CD4-positive, alpha-beta T cell (primary cell): ENCODE measurements around the gene REPS2. TPM values are rescaled to one million over a fixed set of nuclear protein-coding genes. Genes with fewer than 3 reads are reported as not detected.

ENCODE experiments used
- ATAC-seq: fragments of 200-7000 bp; cut with Tn5 transposase; one replicate; pipeline ENCODE4 v1.10.0; 2022; ENCODE audit warnings: mild to moderate bottlenecking; ENCODE audit not compliant: poor library complexity
- CTCF ChIA-PET: fragments of 350-600 bp; sonication (Branson Sonifier 250); formaldehyde crosslinking; loops from one replicate; lab custom pipeline; 2021; ENCODE audit warnings: antibody characterized with exemption, inconsistent platforms; lab: Charles Lee
- POLR2A ChIA-PET: fragments of 350-600 bp; sonication (Branson Sonifier 250); formaldehyde crosslinking; loops from one replicate; lab custom pipeline; 2021; ENCODE audit warnings: antibody characterized with exemption, inconsistent platforms; lab: Charles Lee
- DNase-seq, 14 experiments: peaks; one replicate each; pipeline ENCODE4 v3.0.0-alpha.2; 2013 to 2020; ENCODE audit warnings: mixed read lengths in 2 of 14
- H3K27ac ChIP-seq, 2 donors: one replicate each; pipeline versions ENCODE4 v1.5.1 to v1.7.0; 2013; ENCODE audit warnings: low read length in 2 of 2, low read depth in 1 of 2, mild to moderate bottlenecking in 1 of 2
- H3K27me3 ChIP-seq, 2 experiments: 1 replicate in 1 of 2; 2 replicates in 1 of 2; pipeline versions ENCODE4 v1.6.1 to v1.7.0; 2013; ENCODE audit warnings: low read length in 2 of 2, control low read depth in 1 of 2, mild to moderate bottlenecking in 1 of 2, moderate library complexity in 1 of 2; ENCODE audit not compliant: insufficient read depth in 2 of 2, control insufficient read depth in 1 of 2
- H3K36me3 ChIP-seq: one replicate; pipeline ENCODE4 v1.6.1; 2013; ENCODE audit warnings: low read length, control low read depth; ENCODE audit not compliant: insufficient read depth
- H3K4me1 ChIP-seq: one replicate; pipeline ENCODE4 v1.6.1; 2013; ENCODE audit warnings: low read length, control low read depth; ENCODE audit not compliant: insufficient read depth
- H3K4me3 ChIP-seq: one replicate; pipeline ENCODE4 v1.5.1; 2013; ENCODE audit warnings: mild to moderate bottlenecking, low read length, moderate library complexity
- H3K9me3 ChIP-seq, 2 experiments: 1 replicate in 1 of 2; 2 replicates in 1 of 2; pipeline versions ENCODE4 v1.6.1 to v1.7.0; 2013; ENCODE audit warnings: low read length in 2 of 2, mild to moderate bottlenecking in 2 of 2, control low read depth in 1 of 2, moderate library complexity in 1 of 2; ENCODE audit not compliant: control insufficient read depth in 1 of 2, insufficient read depth in 1 of 2
- H3K27ac Mint-ChIP-seq: one replicate; pipeline ENCODE4 v1.8.0; 2020; ENCODE audit warnings: mixed read lengths
- H3K27me3 Mint-ChIP-seq: one replicate; pipeline ENCODE4 v1.8.0; 2021; ENCODE audit warnings: mixed read lengths
- H3K36me3 Mint-ChIP-seq: one replicate; pipeline ENCODE4 v1.8.0; 2021; ENCODE audit warnings: low read depth, mixed read lengths
- H3K4me1 Mint-ChIP-seq: one replicate; pipeline ENCODE4 v1.8.0; 2021; ENCODE audit warnings: low read depth, mixed read lengths
- H3K4me3 Mint-ChIP-seq: one replicate; pipeline ENCODE4 v1.8.0; 2020; ENCODE audit warnings: mild to moderate bottlenecking, mixed read lengths
- H3K9me3 Mint-ChIP-seq: one replicate; pipeline ENCODE4 v1.8.0; 2020; ENCODE audit warnings: mixed read lengths
- CTCF ChIP-seq: fragments of 200-600 bp; IDR thresholded peaks from one replicate; pipeline ENCODE4 v1.8.0; 2022; ENCODE audit warnings: antibody characterized with exemption, mild to moderate bottlenecking
- intact Hi-C, 2 experiments: fragments of 100-400 bp; cut with DNase I in 1 of 2; cut with micrococcal nuclease in 1 of 2; formaldehyde crosslinking; loops; one replicate each; pipeline versions ENCODE4 v1.15.1 to v1.9.0; 2023 to 2025; cut with DNase I, micrococcal nuclease
- polyA plus RNA-seq, 2 donors: library from polyadenylated mRNA; unstranded; fragments of 120-200 nt; gene quantifications; one replicate each; pipeline ENCODE4 v1.2.1, GENCODE V29; 2013
- total RNA-seq, 174 experiments: library from RNA in 2 of 174; stranded (reverse) in 2 of 174; gene quantifications; one replicate each; pipeline ENCODE4 v1.2.3 and lab custom pipeline; 2021 to 2026

The REPS2 gene
- under 1 TPM; 0.53 to 0.60 TPM for total RNA-seq
- 0.47 TPM for polyA plus RNA-seq (2013, experiment 1 of 2)
- polyA plus RNA-seq (2013, experiment 2 of 2): 0.63 TPM
- 0 to 7.8 (median 1.1) reads per million in 172 experiments for total RNA-seq (lab: John Stamatoyannopoulos, UW)

GRCh38 chrX:16946361-16946964 lies at the start of gene REPS2:
Gene REPS2 (plus strand): TSS chrX:16946658. CDS start chrX:16946862, 204 bp downstream.
- H3K36me3 ChIP-seq: no peaks in the 10 kb centered on the region
- DNase-seq (peak; percentile 51 to 90 (median 76)), ATAC-seq (peak; percentile 97)
- H3K27ac Mint-ChIP-seq: peak within 1 kb of the TSS; percentile 70
- no peaks in the 10 kb centered on the region for H3K27me3 Mint-ChIP-seq
- intact Hi-C loops: loop anchor here (5.0 to 10.0 kb wide), 4 partner anchors 64 to 1272 kb away; partner anchors contain the start of genes RBBP7 (in 1 of the 2) and TXLNG (in 1 of the 2)
- peak within 1 kb of the TSS; percentile 59 for H3K4me3 ChIP-seq
- peak within 1 kb of the TSS; percentile 89 for H3K4me3 Mint-ChIP-seq
- CTCF ChIA-PET: no interaction called here
- H3K9me3 Mint-ChIP-seq: peaks cover 2% of the 10 kb centered on the region
- no peaks in the 10 kb centered on the region for H3K27me3 ChIP-seq
- POLR2A ChIA-PET: interaction anchor here (0.9 to 1.6 kb wide), 2 partner anchors 64 to 1092 kb away, joined by 3 to 7 read pairs; partner anchors contain the start of gene AP1S2
- no peaks in the 10 kb centered on the region for H3K4me1 Mint-ChIP-seq
- no peaks in the 10 kb centered on the region for H3K9me3 ChIP-seq
- no peaks in the 10 kb centered on the region for H3K36me3 Mint-ChIP-seq
- no peak within 1 kb of the TSS for H3K27ac ChIP-seq
- peaks cover 12% of the 10 kb centered on the region for H3K4me1 ChIP-seq
- no peak for TF ChIP-seq CTCF

- Mint-ChIP-seq H3K27me3 (peaks cover 8% of the 10 kb centered on the region), H3K4me1 (peaks cover 6% of the 10 kb centered on the region), H3K36me3 (no peaks in the 10 kb centered on the region), H3K27ac (no peak overlapping the region), H3K9me3 (no peaks in the 10 kb centered on the region), H3K4me3 (no peak overlapping the region)
- Histone ChIP-seq H3K27me3 (no peaks in the 10 kb centered on the region), H3K4me3 (no peak overlapping the region), H3K27ac (no peak overlapping the region), H3K36me3 (no peaks in the 10 kb centered on the region), H3K4me1 (no peaks in the 10 kb centered on the region), H3K9me3 (no peaks in the 10 kb centered on the region)
- ChIA-PET CTCF (no interaction called here), POLR2A (no interaction called here)
- intact Hi-C loops: no loop called here
- DNase-seq (no peak), ATAC-seq (no peak)
- no peak for TF ChIP-seq CTCF
Measured at GRCh38 chrX:16897445-16897844, 49.0 kb upstream of the REPS2 start.

GRCh38 chrX:16903274-16904022 lies 43.0 kb upstream of the REPS2 start:
- intact Hi-C loops: no loop called here
- ATAC-seq (no peak), DNase-seq (no peak)
- Mint-ChIP-seq H3K27me3 (peaks cover 8% of the 10 kb centered on the region), H3K9me3 (peaks cover 2% of the 10 kb centered on the region), H3K4me3 (no peak overlapping the region), H3K27ac (no peak overlapping the region), H3K4me1 (no peaks in the 10 kb centered on the region), H3K36me3 (no peaks in the 10 kb centered on the region)
- Histone ChIP-seq H3K27me3 (no peaks in the 10 kb centered on the region), H3K36me3 (no peaks in the 10 kb centered on the region), H3K4me3 (no peak overlapping the region), H3K4me1 (no peaks in the 10 kb centered on the region), H3K9me3 (no peaks in the 10 kb centered on the region), H3K27ac (no peak overlapping the region)
- POLR2A ChIA-PET: no interaction called here
- no peak for TF ChIP-seq CTCF
- CTCF ChIA-PET: interaction anchor here (1.2 kb wide), 1 partner anchor 20 kb away, joined by 3 read pairs; no protein-coding TSS in a partner anchor
